ENCODE measurements around the gene ACAP2.

GRCh38 chr3:195441051-195441450 is 1.8 kb downstream of the ACAP2 start:
- no peak for TF ChIP-seq CTCF (IDR thresholded peaks at IDR 0.05)
- TF ChIP-seq POLR2A (IDR thresholded peaks at IDR 0.05): no peak

Data from tibial nerve (tissue), 3 donors.